HG03558 (cell line): ENCODE data around the gene MCF2L2.
"Not testable (repeated sequence)": the region's sequence is repeated elsewhere in the genome, so short reads cannot be mapped to it uniquely, and the experiment has no call there.

Source experiments
- ATAC-seq: cut with Tn5 transposase; IDR thresholded peaks from one replicate; pipeline ENCODE4 v1.9.1; 2021; ENCODE audit warnings: moderate number of reproducible peaks; ENCODE audit not compliant: unreplicated experiment; ENCODE audit errors: extremely low read depth

Gene MCF2L2, protein sequence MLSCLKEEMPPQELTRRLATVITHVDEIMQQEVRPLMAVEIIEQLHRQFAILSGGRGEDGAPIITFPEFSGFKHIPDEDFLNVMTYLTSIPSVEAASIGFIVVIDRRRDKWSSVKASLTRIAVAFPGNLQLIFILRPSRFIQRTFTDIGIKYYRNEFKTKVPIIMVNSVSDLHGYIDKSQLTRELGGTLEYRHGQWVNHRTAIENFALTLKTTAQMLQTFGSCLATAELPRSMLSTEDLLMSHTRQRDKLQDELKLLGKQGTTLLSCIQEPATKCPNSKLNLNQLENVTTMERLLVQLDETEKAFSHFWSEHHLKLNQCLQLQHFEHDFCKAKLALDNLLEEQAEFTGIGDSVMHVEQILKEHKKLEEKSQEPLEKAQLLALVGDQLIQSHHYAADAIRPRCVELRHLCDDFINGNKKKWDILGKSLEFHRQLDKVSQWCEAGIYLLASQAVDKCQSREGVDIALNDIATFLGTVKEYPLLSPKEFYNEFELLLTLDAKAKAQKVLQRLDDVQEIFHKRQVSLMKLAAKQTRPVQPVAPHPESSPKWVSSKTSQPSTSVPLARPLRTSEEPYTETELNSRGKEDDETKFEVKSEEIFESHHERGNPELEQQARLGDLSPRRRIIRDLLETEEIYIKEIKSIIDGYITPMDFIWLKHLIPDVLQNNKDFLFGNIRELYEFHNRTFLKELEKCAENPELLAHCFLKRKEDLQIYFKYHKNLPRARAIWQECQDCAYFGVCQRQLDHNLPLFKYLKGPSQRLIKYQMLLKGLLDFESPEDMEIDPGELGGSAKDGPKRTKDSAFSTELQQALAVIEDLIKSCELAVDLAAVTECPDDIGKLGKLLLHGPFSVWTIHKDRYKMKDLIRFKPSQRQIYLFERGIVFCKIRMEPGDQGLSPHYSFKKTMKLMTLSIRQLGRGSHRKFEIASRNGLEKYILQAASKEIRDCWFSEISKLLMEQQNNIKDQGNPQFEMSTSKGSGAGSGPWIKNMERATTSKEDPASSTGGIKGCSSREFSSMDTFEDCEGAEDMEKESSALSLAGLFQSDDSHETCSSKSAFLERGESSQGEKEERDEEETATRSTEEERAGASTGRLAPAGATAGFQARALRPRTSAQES

GRCh38 chr3:183428447-183429211, at the start of gene MCF2L2:
TSS of gene MCF2L2 (minus strand) at chr3:183428619. CDS start at chr3:183427977, 642 bp downstream.
- ATAC-seq: no peak

GRCh38 chr3:183477801-183478456, 49.5 kb upstream of the MCF2L2 start:
- no peak for ATAC-seq

GRCh38 chr3:183475764-183476162, 47.3 kb upstream of the MCF2L2 start:
- ATAC-seq: not testable (repeated sequence)

GRCh38 chr3:183475016-183475763, 46.8 kb upstream of the MCF2L2 start:
- ATAC-seq: no peak

- no peak for ATAC-seq
Measured at GRCh38 chr3:183473969-183474368, 45.5 kb upstream of the MCF2L2 start.

- no peak for ATAC-seq
Measured at GRCh38 chr3:183472155-183472554, 43.7 kb upstream of the MCF2L2 start.

DNA sequence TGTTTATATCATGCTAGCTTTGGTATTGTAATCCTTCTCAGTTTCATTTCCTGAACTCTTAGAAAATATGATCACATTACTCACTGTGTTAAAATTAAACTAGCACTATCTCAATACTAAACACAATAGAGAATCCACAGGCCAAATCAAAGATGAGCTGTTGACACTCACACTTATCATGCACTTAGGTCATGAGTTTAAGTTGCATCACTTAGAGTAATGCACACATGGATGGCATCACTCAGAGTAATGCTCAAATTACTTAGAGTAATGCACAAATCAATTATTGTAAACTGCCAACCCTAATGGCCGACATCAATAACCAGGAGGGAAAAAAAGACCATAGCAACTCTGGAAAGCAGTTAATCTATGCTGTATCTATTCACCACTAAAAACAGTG, 40.0 kb upstream of the MCF2L2 start:
- no peak for ATAC-seq

DNA sequence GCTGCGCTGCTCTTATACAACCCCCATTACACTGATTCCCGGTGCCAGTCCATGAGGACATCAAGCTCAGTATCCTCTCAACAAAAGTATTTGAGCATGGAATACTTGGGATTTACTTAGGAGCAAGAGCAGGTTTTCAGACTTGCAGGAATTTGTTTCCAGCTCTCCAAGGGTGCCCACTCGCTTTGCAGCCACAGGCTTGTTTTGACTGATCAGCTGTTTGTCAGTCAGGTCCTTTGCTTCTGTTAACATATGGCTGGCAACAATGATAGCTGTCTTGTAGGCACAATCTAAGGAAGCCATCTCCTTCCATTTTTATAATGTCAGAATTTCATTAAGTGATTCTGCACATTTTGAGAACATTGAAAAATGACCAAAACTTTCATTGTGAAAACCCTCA, 38.2 kb upstream of the MCF2L2 start:
- ATAC-seq: no peak

DNA sequence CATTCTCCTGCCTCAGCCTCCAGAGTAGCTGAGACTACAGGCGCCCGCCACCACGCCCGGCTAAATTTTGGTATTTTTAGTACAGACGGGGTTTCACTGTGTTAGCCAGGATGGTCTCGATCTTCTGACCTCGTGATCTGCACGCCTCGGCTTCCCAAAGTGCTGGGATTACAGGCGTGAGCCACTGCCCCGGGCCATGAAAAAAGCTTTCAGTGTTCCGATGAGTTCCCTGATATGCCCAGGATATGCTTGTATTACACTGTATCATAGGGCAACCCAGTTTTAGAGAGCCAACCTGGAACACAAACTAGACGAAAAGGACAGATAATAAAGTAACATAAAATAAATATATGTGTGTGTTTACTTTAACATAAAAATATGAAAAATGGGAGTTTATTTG, 37.3 kb upstream of the MCF2L2 start:
- ATAC-seq: not testable (repeated sequence)

DNA sequence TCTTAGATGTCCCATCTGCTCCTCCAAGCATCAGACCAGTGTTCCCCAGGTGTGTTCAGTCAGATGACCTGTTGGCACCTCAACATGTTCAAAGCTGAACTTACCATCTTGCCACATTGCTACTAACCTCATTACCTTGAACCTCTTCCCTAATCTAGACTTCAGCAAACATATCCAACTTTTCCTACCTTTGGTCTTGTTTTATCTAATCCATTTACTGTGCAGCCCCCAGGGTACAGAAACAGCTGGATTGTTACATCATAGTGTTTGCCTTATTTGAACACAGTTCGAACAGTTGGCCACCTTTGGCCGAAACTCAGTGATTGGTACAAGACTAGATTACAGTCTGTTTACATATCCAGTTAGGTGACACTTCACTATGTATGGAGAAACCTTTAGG, 36.1 kb upstream of the MCF2L2 start:
- ATAC-seq: no peak

- no peak for ATAC-seq
Measured at GRCh38 chr3:183460081-183461055, 31.9 kb upstream of the MCF2L2 start.

DNA sequence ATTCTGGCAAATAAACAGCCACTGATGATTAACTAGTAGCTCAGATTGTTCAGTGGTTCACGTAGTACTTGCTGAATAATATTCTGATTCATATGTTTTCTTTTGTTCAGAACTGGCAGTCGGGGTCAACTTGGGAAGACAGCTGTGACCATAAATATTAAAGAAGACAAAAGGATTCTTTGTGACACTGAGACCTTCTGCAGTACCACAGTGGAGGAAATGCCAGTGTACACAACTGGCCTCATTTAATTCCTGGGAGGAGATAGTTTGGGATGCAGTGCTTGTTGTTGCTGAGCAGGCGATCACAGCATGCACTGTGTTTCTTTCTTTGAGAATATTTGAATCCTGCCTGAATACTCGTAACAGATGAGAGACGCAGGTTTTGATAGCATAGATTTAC, 26.7 kb upstream of the MCF2L2 start:
- no peak for ATAC-seq

- ATAC-seq: no peak
Measured at GRCh38 chr3:183454064-183454463, 25.6 kb upstream of the MCF2L2 start.

- ATAC-seq: no peak
Measured at GRCh38 chr3:183449791-183450190, 21.4 kb upstream of the MCF2L2 start.

DNA sequence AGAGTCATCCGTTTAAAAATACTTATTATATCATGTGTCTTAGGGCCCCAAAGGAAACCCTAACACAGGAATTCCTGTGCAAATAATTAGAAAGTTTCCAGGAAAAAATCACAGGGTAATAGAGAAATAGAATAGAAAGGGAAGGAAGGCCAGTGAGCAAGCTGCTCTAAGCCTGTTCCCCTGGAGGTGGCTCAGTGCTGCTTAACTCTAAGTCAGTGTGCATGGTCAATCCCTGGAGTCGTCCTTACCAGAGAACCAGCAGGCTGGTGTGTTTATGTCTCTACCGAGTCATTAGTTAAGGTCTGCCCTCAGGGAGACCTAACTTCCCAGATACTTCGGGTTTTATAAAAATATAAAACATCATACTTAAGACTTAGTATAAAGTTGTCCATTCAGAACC, 21.0 kb upstream of the MCF2L2 start:
- ATAC-seq: no peak

DNA sequence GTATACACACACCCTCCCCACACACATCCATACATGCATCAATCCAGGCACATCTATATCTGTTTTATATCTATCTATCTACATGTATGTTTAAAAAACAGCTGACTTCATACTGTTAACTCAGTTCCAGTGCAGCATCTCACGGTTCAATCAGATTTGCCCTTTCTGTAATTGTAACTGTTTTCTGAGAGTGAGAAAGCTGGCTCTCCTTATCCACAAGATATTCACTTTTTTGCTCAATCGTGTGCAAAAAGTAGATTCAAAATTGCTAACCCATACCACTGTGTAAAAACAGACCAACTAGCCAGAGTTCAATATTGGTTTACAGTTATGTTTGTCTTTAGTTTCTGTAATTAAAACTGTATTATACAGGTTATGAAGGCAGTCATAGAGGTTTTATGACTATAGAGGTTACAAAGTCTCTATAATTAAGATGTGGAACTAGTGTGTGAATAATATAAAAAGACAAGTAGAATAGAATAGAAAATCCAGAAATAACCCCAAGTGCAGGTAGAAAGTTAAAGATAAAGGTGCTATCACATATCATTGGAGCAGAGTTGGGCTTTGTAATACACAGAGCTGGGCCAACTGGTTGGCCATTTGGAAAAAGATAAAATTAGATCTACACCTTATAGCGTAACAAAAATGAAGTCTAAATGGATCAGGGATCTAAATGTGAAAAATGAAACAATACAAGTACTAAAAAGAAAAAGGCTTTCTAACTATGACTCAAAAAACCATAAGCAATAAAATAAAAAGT, 20.1 kb upstream of the MCF2L2 start:
- ATAC-seq: no peak
